A549 (cell line): ENCODE results near the gene TPM2. TPM values are rescaled to one million over a fixed set of nuclear protein-coding genes. Genes with fewer than 3 reads are reported as not detected.

Experiments used
- ATAC-seq, 2 experiments: fragments of 200-7000 bp in 1 of 2; fragments of >200 bp in 1 of 2; cut with Nextera tagmentation in 1 of 2; cut with Tn5 transposase in 1 of 2; 3 replicates each; pipeline versions ENCODE4 v1.8.0 to v1.9.1; 2018 to 2020; ENCODE audit warnings: mild to moderate bottlenecking in 1 of 2, moderate library complexity in 1 of 2
- CTCF ChIA-PET: fragments of 300-600 bp; sonication (Branson Sonifier 250); formaldehyde crosslinking; extraction: SDS; loops from one replicate; lab custom pipeline; 2021; ENCODE audit warnings: antibody characterized with exemption, inconsistent platforms; lab: Yijun Ruan, JAX
- POLR2A ChIA-PET: fragments of 350-600 bp; formaldehyde crosslinking; extraction: SDS; loops from one replicate; lab custom pipeline; 2021; ENCODE audit warnings: antibody characterized with exemption, inconsistent platforms; lab: Yijun Ruan, JAX
- DNase-seq, 2 experiments: peaks; one replicate each; pipeline versions ENCODE4 v3.0.0 to v3.0.0-alpha.2; 2011 to 2016; ENCODE audit warnings: low read depth in 1 of 2, low spot score in 1 of 2
- FAIRE-seq: peaks from 2 replicates; lab custom pipeline; 2011; peaks lifted over from hg19 to GRCh38; lab: Jason Lieb, UNC
- H3K27ac ChIP-seq, 2 experiments: fragments of >200 bp; sonication (Bioruptor Twin); formaldehyde crosslinking; 3 replicates each; pipeline ENCODE4 v1.5.1; 2016 to 2017
- H3K4me1 ChIP-seq: fragments of >200 bp; sonication (Bioruptor Twin); formaldehyde crosslinking; 3 replicates; pipeline ENCODE4 v1.6.1; 2016
- H3K4me2 ChIP-seq: fragments of >200 bp; sonication (Bioruptor Twin); formaldehyde crosslinking; 3 replicates; pipeline ENCODE4 v1.6.1; 2016
- H3K4me3 ChIP-seq: fragments of >200 bp; sonication (Bioruptor Twin); formaldehyde crosslinking; 3 replicates; pipeline ENCODE4 v1.5.1; 2016
- H3K9me3 ChIP-seq: fragments of >200 bp; sonication (Bioruptor Twin); formaldehyde crosslinking; 3 replicates; pipeline ENCODE4 v1.6.1; 2016
- CHD2 ChIP-seq: fragments of 150-350 bp; IDR thresholded peaks from 2 replicates; pipeline ENCODE4 v1.6.1; 2014; ENCODE audit warnings: low read length; ENCODE audit not compliant: partially characterized antibody
- CHD4 ChIP-seq: fragments of 200-600 bp; sonication (generic); IDR thresholded peaks from 2 replicates; pipeline ENCODE4 v1.6.1; 2016; ENCODE audit warnings: antibody characterized with exemption, mild to moderate bottlenecking, borderline replicate concordance
- EHF ChIP-seq: fragments of 250-450 bp; sonication (Bioruptor Pico); IDR thresholded peaks from 2 replicates; pipeline ENCODE4 v1.5.0; 2020; ENCODE audit warnings: mild to moderate bottlenecking
- EHMT2 ChIP-seq: fragments of 200-600 bp; sonication (generic); IDR thresholded peaks from 2 replicates; pipeline ENCODE4 v1.6.1; 2016; ENCODE audit warnings: antibody characterized with exemption, low read depth, mild to moderate bottlenecking, moderate library complexity
- ESRRA ChIP-seq: fragments of 150-350 bp; IDR thresholded peaks from 2 replicates; pipeline ENCODE4 v1.6.1; 2014; ENCODE audit warnings: mild to moderate bottlenecking, low read length, borderline replicate concordance
- FOSL2 ChIP-seq, 2 experiments: fragments of 450-650 bp in 1 of 2; fragments of >200 bp in 1 of 2; sonication (Bioruptor Twin) in 1 of 2; formaldehyde crosslinking; IDR thresholded peaks; 2 replicates each; pipeline versions ENCODE4 v1.5.0 to v1.6.1; 2016 to 2020; ENCODE audit warnings: mild to moderate bottlenecking in 1 of 2, moderate library complexity in 1 of 2
- FOXS1 ChIP-seq: fragments of 250-450 bp; sonication (Bioruptor Pico); IDR thresholded peaks from 2 replicates; pipeline ENCODE4 v1.5.0; 2020; ENCODE audit warnings: mild to moderate bottlenecking, moderate library complexity
- HDAC2 ChIP-seq: fragments of 200-600 bp; sonication (generic); IDR thresholded peaks from 2 replicates; pipeline ENCODE4 v1.6.1; 2016
- HEYL ChIP-seq: fragments of 250-450 bp; sonication (Bioruptor Pico); IDR thresholded peaks from 2 replicates; pipeline ENCODE4 v1.8.0; 2021; ENCODE audit warnings: mild to moderate bottlenecking, moderate library complexity
- MAZ ChIP-seq: fragments of 150-350 bp; IDR thresholded peaks from 2 replicates; pipeline ENCODE4 v1.6.1; 2014; ENCODE audit warnings: antibody characterized with exemption, low read depth, low read length, borderline replicate concordance
- NPAS2 ChIP-seq: fragments of 250-450 bp; sonication (Bioruptor Pico); IDR thresholded peaks from 2 replicates; pipeline ENCODE4 v1.8.0; 2022; ENCODE audit warnings: mild to moderate bottlenecking, moderate library complexity, borderline replicate concordance
- POLR2AphosphoS2 ChIP-seq: conservative IDR thresholded peaks from 2 replicates; pipeline ENCODE4 v1.6.1; 2012; ENCODE audit warnings: low read length, improper control_type of control experiment, inconsistent platforms
- RCOR1 ChIP-seq: fragments of 150-350 bp; IDR thresholded peaks from 2 replicates; pipeline ENCODE4 v1.6.1; 2014; ENCODE audit warnings: antibody characterized with exemption, low read length, low read depth
- SREBF2 ChIP-seq: fragments of 450-650 bp; IDR thresholded peaks from 2 replicates; pipeline ENCODE4 v1.6.1; 2014; ENCODE audit warnings: mild to moderate bottlenecking, moderate library complexity
- TFCP2L1 ChIP-seq: fragments of 250-450 bp; sonication (Bioruptor Pico); IDR thresholded peaks from 2 replicates; pipeline ENCODE4 v1.5.0; 2021; ENCODE audit warnings: mild to moderate bottlenecking
- TP53 ChIP-seq: fragments of 250-450 bp; sonication (Bioruptor Pico); IDR thresholded peaks from 2 replicates; pipeline ENCODE4 v1.5.0; 2021; ENCODE audit warnings: mild to moderate bottlenecking, moderate library complexity
- ZNF302 ChIP-seq: fragments of 250-450 bp; sonication (Bioruptor Pico); IDR thresholded peaks from 2 replicates; pipeline ENCODE4 v1.9.0; 2021; ENCODE audit warnings: inconsistent platforms, mild to moderate bottlenecking, moderate library complexity
- WGBS: methylation state at CpG from one replicate; pipeline ENCODE4 v1.1.6; 2017; ENCODE audit errors: missing lambda C conversion rate; 5-methylcytosine and 5-hydroxymethylcytosine counted together
- polyA plus RNA-seq, 4 experiments: library from polyadenylated mRNA; depleted of rRNA in 3 of 4; stranded (reverse); fragments of >200 nt; fragmentation: RNase III in 1 of 4; extraction: RNeasy Plus Mini Kit Qiagen cat#74134 plus additional on column Dnase treatment in 1 of 4; gene quantifications; 2 replicates in 3 of 4; 3 replicates in 1 of 4; pipeline ENCODE4 v1.2.3, GENCODE V29; 2011 to 2017
- TF ChIP-seq, protein P1 (sequence below): IDR thresholded peaks from 2 replicates; pipeline ENCODE4 v1.6.1; 2012; ENCODE audit warnings: low read depth, borderline replicate concordance
- TF ChIP-seq, protein P2 (sequence below): fragments of >200 bp; sonication (Bioruptor Twin); formaldehyde crosslinking; IDR thresholded peaks from 3 replicates; pipeline ENCODE4 v1.6.1; 2016
- TF ChIP-seq, protein P3 (sequence below): fragments of 250-450 bp; sonication (Bioruptor Pico); IDR thresholded peaks from 2 replicates; pipeline ENCODE4 v1.5.0; 2021; ENCODE audit warnings: mild to moderate bottlenecking, moderate library complexity, borderline replicate concordance
- TF ChIP-seq, protein P4 (sequence below): IDR thresholded peaks from 2 replicates; pipeline ENCODE4 v1.6.1; 2012
- TF ChIP-seq, protein P5 (sequence below): fragments of 450-650 bp; IDR thresholded peaks from 2 replicates; pipeline ENCODE4 v1.6.1; 2014; ENCODE audit warnings: antibody characterized with exemption
- TF ChIP-seq, protein P6 (sequence below): fragments of 150-350 bp; IDR thresholded peaks from 2 replicates; pipeline ENCODE4 v1.6.1; 2014; ENCODE audit warnings: low read depth, mild to moderate bottlenecking, low read length
- TF ChIP-seq, protein P7 (sequence below): fragments of >200 bp; sonication (Bioruptor Twin); formaldehyde crosslinking; IDR thresholded peaks from 2 replicates; pipeline ENCODE4 v1.6.1; 2016

TPM2 gene
- polyA plus RNA-seq, 2 of the 4 experiments (the other 2 are of a cell fraction): 281 to 956 TPM

DNA sequence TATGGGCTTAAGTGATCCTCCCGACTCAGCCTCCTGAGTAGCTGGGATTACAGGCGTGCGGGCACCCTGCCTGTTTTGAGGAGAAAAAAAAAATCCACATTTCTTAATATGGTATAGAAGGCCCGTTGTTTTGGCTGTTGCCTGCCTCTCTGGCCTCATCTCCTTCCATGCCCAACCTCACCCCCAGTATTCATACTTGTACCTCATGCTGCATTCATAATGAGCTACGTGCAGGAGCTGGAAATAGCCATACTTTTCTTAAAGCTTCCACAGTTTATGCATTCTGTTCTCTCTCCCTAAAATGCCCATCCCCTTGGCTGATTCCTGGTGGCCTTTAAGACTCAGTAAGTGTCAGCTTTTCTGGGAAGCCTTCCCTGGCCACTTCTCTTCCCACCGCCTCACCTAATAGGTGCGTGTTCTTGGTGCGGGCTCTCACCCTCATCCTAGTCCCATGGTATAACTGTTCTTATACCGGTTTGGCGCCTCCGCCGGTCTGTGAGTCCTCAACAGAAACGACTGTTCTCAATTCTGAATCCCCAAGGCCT is 2.1 kb upstream of the TPM2 start:
- peak overlapping the region; percentile 79 for H3K4me2 ChIP-seq
- CTCF ChIA-PET: interaction anchor here (0.7 to 32.5 kb wide), 7 partner anchors 26 to 122 kb away, joined by 3 to 758 read pairs (median 4); partner anchors contain the start of genes ARHGEF39, CA9, CCDC107 and CREB3
- no peak overlapping the region for H3K4me3 ChIP-seq
- peak overlapping the region; percentile 93 to 99 for H3K27ac ChIP-seq
- peaks cover 40% of the 10 kb centered on the region for H3K4me1 ChIP-seq
- WGBS: 89% methylated on average over 13 of the region's 13 CpGs
- DNase-seq: no peak
- no peak for FAIRE-seq
- no peak for ATAC-seq
- no peaks in the 10 kb centered on the region for H3K9me3 ChIP-seq
- POLR2A ChIA-PET: interaction anchor here (1.5 to 4.3 kb wide), 6 partner anchors 19 to 43 kb away, joined by 5 to 24 read pairs (median 20); partner anchors contain the start of genes ARHGEF39, CA9, CCDC107 and CREB3
- TF ChIP-seq CHD2: no peak
- TF ChIP-seq EHMT2: no peak
- TF ChIP-seq, protein P1, sequence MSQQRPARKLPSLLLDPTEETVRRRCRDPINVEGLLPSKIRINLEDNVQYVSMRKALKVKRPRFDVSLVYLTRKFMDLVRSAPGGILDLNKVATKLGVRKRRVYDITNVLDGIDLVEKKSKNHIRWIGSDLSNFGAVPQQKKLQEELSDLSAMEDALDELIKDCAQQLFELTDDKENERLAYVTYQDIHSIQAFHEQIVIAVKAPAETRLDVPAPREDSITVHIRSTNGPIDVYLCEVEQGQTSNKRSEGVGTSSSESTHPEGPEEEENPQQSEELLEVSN: no peak
- TF ChIP-seq TFCP2L1 (CRISPR knock-in tag): no peak
- TF ChIP-seq ZNF302 (CRISPR knock-in tag): no peak
- TF ChIP-seq HDAC2: no peak
- TF ChIP-seq MAZ: no peak
- TF ChIP-seq, protein P2, sequence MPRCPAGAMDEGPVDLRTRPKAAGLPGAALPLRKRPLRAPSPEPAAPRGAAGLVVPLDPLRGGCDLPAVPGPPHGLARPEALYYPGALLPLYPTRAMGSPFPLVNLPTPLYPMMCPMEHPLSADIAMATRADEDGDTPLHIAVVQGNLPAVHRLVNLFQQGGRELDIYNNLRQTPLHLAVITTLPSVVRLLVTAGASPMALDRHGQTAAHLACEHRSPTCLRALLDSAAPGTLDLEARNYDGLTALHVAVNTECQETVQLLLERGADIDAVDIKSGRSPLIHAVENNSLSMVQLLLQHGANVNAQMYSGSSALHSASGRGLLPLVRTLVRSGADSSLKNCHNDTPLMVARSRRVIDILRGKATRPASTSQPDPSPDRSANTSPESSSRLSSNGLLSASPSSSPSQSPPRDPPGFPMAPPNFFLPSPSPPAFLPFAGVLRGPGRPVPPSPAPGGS: no peak
- TF ChIP-seq, protein P3, sequence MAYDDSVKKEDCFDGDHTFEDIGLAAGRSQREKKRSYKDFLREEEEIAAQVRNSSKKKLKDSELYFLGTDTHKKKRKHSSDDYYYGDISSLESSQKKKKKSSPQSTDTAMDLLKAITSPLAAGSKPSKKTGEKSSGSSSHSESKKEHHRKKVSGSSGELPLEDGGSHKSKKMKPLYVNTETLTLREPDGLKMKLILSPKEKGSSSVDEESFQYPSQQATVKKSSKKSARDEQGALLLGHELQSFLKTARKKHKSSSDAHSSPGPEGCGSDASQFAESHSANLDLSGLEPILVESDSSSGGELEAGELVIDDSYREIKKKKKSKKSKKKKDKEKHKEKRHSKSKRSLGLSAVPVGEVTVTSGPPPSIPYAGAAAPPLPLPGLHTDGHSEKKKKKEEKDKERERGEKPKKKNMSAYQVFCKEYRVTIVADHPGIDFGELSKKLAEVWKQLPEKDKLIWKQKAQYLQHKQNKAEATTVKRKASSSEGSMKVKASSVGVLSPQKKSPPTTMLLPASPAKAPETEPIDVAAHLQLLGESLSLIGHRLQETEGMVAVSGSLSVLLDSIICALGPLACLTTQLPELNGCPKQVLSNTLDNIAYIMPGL (CRISPR knock-in tag): no peak
- TF ChIP-seq, protein P4, sequence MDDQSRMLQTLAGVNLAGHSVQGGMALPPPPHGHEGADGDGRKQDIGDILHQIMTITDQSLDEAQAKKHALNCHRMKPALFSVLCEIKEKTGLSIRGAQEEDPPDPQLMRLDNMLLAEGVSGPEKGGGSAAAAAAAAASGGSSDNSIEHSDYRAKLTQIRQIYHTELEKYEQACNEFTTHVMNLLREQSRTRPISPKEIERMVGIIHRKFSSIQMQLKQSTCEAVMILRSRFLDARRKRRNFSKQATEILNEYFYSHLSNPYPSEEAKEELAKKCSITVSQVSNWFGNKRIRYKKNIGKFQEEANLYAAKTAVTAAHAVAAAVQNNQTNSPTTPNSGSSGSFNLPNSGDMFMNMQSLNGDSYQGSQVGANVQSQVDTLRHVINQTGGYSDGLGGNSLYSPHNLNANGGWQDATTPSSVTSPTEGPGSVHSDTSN: no peak
- no peak for TF ChIP-seq CHD4
- TF ChIP-seq, protein P5, sequence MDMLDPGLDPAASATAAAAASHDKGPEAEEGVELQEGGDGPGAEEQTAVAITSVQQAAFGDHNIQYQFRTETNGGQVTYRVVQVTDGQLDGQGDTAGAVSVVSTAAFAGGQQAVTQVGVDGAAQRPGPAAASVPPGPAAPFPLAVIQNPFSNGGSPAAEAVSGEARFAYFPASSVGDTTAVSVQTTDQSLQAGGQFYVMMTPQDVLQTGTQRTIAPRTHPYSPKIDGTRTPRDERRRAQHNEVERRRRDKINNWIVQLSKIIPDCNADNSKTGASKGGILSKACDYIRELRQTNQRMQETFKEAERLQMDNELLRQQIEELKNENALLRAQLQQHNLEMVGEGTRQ: no peak
- no peak for TF ChIP-seq ESRRA
- no peak for TF ChIP-seq FOSL2 (IDR thresholded peaks at IDR 0.05)
- no peak for TF ChIP-seq FOSL2 (CRISPR knock-in tag; IDR thresholded peaks at IDR 0.05)
- TF ChIP-seq POLR2AphosphoS2: no peak
- TF ChIP-seq, protein P6, sequence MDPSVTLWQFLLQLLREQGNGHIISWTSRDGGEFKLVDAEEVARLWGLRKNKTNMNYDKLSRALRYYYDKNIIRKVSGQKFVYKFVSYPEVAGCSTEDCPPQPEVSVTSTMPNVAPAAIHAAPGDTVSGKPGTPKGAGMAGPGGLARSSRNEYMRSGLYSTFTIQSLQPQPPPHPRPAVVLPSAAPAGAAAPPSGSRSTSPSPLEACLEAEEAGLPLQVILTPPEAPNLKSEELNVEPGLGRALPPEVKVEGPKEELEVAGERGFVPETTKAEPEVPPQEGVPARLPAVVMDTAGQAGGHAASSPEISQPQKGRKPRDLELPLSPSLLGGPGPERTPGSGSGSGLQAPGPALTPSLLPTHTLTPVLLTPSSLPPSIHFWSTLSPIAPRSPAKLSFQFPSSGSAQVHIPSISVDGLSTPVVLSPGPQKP: no peak
- no peak for TF ChIP-seq EHF
- TF ChIP-seq RCOR1: no peak

DNA sequence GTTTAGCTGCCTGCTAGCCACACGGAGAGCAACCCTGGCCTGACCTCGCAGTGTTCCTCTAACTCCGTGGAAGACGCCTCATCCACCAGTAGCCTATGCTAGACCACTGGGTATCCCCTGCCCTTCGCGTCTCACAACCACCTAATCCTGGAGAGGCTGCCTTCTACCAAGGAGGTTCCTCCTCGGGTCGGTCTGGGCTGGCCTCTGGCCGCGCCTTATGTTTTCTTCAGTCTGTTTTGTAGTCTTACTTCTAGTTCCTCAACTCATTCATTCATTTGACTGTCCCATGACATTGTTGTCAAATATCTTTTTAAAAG is 1.6 kb upstream of the TPM2 start:
- Histone ChIP-seq H3K27ac (peak overlapping the region; percentile 93 to 99), H3K4me1 (peaks cover 41% of the 10 kb centered on the region), H3K9me3 (no peaks in the 10 kb centered on the region), H3K4me3 (peak overlapping the region; percentile 87), H3K4me2 (peak overlapping the region; percentile 79)
- ATAC-seq: peak; percentile 28 to 44
- DNase-seq: peak in 1 of 2 experiments; percentile 41
- POLR2A ChIA-PET: interaction anchor here (0.6 to 4.3 kb wide), 10 partner anchors 11 to 584 kb away, joined by 5 to 24 read pairs (median 16); partner anchors contain the start of genes ARHGEF39, CA9, CCDC107 and CREB3
- 34% methylated on average over 10 of the region's 10 CpGs for WGBS
- FAIRE-seq: no peak
- CTCF ChIA-PET: interaction anchor here (1.2 to 32.5 kb wide), 6 partner anchors 8 to 88 kb away, joined by 3 to 758 read pairs (median 33); partner anchors contain the start of genes ARHGEF39, CA9, CCDC107 and CREB3
- no peak for TF ChIP-seq NPAS2
- TF ChIP-seq, protein P7, sequence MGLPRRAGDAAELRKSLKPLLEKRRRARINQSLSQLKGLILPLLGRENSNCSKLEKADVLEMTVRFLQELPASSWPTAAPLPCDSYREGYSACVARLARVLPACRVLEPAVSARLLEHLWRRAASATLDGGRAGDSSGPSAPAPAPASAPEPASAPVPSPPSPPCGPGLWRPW: no peak
- TF ChIP-seq FOXS1: no peak
- TF ChIP-seq HEYL (CRISPR knock-in tag): no peak
- TF ChIP-seq TP53 (CRISPR knock-in tag): no peak
- TF ChIP-seq, protein P6: no peak
- no peak for TF ChIP-seq SREBF2
